GM10266 (cell line): ENCODE measurements around the gene PSAP.

Experiments
- DNase-seq: peaks from one replicate; pipeline ENCODE4 v3.0.0; 2012; ENCODE audit errors: extremely low spot score
- TF ChIP-seq, protein P1 (sequence below): IDR thresholded peaks from 2 replicates; pipeline ENCODE4 v1.5.1; 2012; ENCODE audit warnings: mild to moderate bottlenecking, low read depth; ENCODE audit not compliant: control insufficient read depth, insufficient read depth; ENCODE audit errors: missing control alignments

PSAP gene

DNA sequence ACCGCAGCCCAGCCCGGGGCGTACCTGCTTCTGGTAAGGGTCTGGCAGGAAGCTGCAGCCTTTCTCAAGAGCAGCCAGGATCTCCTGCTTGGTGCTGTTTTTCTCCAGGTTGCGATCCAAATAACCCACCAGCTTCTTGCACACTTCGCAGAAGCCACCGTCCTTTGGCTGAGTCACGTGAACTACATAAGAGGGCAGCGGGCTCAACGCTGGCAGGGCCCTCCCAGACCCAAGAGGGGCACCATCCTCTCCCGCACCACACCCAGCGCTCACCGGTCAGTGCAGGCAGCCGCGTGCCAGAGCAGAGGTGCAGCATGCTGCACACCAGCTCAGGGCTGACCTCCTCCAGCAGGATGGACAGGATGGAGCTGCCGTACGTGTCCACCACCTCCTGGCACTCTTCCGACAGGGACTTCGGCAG, 31.6 kb downstream of the PSAP start:
- TF ChIP-seq, protein P1, sequence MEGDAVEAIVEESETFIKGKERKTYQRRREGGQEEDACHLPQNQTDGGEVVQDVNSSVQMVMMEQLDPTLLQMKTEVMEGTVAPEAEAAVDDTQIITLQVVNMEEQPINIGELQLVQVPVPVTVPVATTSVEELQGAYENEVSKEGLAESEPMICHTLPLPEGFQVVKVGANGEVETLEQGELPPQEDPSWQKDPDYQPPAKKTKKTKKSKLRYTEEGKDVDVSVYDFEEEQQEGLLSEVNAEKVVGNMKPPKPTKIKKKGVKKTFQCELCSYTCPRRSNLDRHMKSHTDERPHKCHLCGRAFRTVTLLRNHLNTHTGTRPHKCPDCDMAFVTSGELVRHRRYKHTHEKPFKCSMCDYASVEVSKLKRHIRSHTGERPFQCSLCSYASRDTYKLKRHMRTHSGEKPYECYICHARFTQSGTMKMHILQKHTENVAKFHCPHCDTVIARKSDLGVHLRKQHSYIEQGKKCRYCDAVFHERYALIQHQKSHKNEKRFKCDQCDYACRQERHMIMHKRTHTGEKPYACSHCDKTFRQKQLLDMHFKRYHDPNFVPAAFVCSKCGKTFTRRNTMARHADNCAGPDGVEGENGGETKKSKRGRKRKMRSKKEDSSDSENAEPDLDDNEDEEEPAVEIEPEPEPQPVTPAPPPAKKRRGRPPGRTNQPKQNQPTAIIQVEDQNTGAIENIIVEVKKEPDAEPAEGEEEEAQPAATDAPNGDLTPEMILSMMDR: no peak
- no peak for DNase-seq

DNA sequence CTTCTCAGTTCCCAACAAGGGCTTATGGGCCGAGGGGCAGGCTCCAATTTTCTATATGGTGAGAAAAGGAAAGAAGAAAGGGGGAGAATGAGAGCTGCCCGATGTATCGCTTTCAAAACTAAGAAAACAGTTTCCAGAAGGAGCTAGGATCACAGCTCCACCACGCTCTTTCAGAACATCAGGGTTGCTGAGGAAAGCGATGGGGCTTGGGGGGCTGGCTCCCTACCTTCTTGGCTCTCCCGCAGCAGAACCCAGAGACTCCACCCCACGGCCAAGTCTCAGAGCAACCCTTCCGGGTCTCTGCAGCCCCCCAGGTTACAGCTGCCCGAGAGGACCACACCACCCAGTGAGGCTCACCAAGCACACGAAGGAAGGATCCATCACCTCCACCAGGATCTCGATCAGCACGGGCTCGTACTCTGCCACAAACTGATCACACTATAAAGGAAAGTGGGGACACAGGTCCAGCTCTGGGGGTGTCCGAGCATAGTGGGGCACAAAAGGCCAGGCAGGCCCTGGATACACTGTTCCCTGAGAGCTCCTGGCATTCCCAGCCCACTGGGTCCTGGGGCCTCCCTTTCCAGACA, 32.3 kb downstream of the PSAP start:
- TF ChIP-seq, protein P1: no peak

DNA sequence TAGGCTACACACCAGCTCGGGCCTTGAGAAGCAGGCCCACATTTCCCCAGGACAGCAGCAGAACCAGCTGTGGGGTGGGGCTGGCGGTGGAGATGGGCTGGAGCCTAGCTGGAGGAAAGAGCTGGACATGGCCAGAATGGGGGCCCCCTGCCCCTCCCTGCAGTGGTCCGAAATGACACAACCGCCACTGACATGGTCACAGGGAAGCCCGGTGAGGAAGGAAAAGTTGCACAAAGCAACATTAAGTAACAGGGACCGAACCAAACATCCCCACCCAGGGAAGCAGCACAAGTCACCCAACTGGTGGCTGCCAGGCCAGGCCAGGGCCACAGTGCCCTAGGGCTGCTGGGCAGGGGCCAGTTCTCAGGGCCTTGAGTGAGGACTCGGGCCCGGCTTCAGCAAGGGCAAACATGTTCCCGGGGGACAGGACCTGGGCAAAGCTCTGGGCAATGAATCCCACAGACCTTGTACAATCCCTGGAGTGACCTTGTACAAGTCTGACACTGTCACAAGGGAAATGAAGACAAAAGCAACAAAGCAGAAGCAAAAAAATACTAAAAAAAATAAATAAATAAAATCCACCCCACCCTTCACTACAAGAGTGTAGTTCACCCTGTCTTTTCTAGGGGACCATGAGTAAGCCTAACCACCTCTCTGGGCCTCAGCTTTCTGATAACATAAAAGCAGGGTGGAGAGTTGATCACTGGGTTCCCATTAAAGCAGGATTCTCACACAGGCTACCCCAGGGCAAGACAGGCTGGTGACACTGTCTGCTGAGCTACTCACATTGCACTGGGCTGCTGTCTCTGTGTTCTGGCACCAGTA, 33.0 kb downstream of the PSAP start:
- DNase-seq: no peak
- TF ChIP-seq, protein P1: no peak

More for the DNA sequence above, 32.3 kb downstream of the PSAP start:
- no peak for DNase-seq

DNA sequence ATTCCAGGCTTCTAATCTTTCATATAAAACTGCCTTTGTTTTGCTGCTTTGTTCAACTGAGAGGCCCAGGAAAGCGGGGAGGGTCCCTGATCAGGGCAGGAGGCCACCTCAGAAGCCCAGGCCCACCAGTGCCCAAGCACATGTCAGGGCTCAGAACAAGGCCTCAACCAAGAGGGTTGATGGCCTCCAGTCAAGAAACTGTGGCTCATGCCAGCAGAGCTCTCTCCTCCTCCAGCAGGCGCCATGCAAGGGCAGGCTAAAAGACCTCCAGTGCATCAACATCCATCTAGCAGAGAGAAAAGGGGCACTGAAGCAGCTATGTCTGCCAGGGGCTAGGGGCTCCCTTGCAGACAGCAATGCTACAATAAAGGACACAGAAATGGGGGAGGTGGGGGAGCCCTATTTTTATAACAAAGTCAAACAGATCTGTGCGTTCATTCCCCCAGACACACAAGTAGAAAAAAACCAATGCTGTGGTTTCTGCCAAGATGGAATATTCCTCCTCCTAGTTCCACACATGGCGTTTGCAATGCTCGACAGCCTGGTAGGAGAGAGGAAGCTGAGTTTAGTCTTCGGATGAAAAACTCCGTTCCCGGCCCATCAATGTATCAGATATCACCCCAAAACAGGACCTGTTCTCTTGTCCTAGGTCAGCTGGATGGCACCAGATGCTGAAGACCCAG, 34.0 kb downstream of the PSAP start:
- DNase-seq: no peak
- TF ChIP-seq, protein P1: no peak

DNA sequence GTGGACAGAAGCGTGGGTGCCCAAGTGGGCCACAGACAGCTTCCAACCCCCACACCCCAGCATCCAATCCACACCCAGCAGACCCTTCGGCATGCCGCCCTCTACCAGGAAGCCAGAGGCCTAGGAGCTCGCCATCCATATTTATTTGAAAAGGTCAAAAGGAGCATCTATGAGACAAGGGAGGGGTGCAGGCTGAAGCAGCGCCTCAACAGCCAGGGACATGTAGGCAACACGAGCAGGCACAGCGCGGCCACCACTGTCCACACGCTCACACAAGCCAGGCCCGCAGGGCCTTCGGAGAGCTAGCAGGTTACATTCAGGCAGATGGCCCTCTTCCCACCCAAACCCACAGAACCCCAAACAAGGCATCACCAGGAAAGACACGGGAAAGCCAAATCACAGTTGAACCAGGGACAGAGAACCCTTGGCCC, 34.6 kb downstream of the PSAP start:
- TF ChIP-seq, protein P1: no peak
- no peak for DNase-seq

DNA sequence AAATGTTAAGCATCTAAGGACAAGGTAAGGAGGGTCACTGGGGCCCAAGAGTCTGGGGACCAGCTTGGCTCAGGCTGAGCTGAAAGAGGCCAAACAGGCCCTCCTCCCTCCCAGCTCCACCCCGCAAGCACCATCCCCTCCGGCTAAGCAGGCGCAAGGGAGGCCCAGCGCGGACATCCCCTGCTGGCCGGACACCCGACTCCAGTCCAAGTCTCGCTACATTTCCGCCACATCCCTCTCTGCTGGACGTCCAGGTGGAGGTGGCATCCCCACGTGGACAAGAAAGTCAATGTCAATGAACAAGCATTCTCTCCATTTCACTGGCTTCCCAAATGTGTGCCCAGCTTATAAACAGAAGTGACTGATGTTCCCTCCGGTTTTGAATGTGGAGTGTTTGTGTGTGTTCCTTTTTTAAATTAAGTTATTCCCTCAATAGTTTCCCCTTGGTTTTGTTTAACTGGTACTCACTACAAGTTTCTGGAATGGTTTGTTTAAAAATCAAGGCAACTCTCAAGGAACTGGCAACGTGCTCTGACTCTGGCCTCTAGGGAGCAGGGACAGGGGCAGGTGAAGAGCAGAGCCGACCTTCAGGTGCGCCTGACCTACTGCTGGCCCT, 35.4 kb downstream of the PSAP start:
- TF ChIP-seq, protein P1: no peak
- no peak for DNase-seq

DNA sequence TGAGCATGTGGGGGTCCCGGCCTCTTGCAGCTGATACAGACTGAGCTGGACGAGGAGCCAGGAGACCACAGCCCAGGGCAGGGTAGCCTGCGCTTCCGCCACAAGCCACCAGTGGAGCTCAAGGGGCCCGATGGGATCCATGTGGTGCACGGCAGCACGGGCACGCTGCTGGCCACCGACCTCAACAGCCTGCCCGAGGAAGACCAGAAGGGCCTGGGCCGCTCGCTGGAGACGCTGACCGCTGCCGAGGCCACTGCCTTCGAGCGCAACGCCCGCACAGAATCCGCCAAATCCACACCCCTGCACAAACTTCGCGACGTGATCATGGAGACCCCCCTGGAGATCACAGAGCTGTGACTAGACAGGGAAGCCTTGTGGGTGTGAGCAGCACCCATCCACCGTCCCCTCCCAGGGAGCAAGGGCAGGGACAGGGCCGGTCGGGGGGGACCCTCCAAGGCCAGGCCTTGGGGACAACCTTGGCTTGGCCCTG, 36.1 kb downstream of the PSAP start:
- no peak for DNase-seq
- TF ChIP-seq, protein P1: no peak
